ENCODE results near the gene ACO2.

The ACO2 gene

GRCh38 chr22:41561335-41561734 is 92.4 kb downstream of the ACO2 start:
- TF ChIP-seq ZFX (IDR thresholded peaks at IDR 0.05) (no peak), CTCF (conservative IDR thresholded peaks at IDR 0.05) (no peak)
- H3K27ac ChIP-seq, result no peak overlapping the region

GRCh38 chr22:41561788-41562187 is 92.9 kb downstream of the ACO2 start:
- H3K27ac ChIP-seq, result no peak overlapping the region
- TF ChIP-seq CTCF (conservative IDR thresholded peaks at IDR 0.05) (no peak), ZFX (IDR thresholded peaks at IDR 0.05) (no peak)

- H3K27ac ChIP-seq, result no peak overlapping the region
- TF ChIP-seq CTCF (conservative IDR thresholded peaks at IDR 0.05) (no peak), ZFX (IDR thresholded peaks at IDR 0.05) (no peak)
Observed at GRCh38 chr22:41562461-41562860, 93.5 kb downstream of the ACO2 start.

GRCh38 chr22:41563051-41563711 is 94.3 kb downstream of the ACO2 start:
- no peak overlapping the region for H3K27ac ChIP-seq
- TF ChIP-seq CTCF (conservative IDR thresholded peaks at IDR 0.05) (no peak), ZFX (IDR thresholded peaks at IDR 0.05) (no peak)

GRCh38 chr22:41564563-41564962 is 95.6 kb downstream of the ACO2 start:
- no peak overlapping the region for H3K27ac ChIP-seq
- no peak for TF ChIP-seq CTCF (conservative IDR thresholded peaks at IDR 0.05)
- no peak for TF ChIP-seq ZFX (IDR thresholded peaks at IDR 0.05)

- no peak overlapping the region for H3K27ac ChIP-seq
- TF ChIP-seq CTCF (conservative IDR thresholded peaks at IDR 0.05) (no peak), ZFX (IDR thresholded peaks at IDR 0.05) (no peak)
Observed at GRCh38 chr22:41565403-41566054, 96.6 kb downstream of the ACO2 start.

GRCh38 chr22:41567512-41567768 is 98.5 kb downstream of the ACO2 start:
- TF ChIP-seq CTCF (conservative IDR thresholded peaks at IDR 0.05) (no peak), ZFX (IDR thresholded peaks at IDR 0.05) (no peak)
- H3K27ac ChIP-seq, result no peak overlapping the region

Data from C4-2B (cell line).